Measurements from ENCODE around the gene PAFAH2.

Gene PAFAH2

DNA sequence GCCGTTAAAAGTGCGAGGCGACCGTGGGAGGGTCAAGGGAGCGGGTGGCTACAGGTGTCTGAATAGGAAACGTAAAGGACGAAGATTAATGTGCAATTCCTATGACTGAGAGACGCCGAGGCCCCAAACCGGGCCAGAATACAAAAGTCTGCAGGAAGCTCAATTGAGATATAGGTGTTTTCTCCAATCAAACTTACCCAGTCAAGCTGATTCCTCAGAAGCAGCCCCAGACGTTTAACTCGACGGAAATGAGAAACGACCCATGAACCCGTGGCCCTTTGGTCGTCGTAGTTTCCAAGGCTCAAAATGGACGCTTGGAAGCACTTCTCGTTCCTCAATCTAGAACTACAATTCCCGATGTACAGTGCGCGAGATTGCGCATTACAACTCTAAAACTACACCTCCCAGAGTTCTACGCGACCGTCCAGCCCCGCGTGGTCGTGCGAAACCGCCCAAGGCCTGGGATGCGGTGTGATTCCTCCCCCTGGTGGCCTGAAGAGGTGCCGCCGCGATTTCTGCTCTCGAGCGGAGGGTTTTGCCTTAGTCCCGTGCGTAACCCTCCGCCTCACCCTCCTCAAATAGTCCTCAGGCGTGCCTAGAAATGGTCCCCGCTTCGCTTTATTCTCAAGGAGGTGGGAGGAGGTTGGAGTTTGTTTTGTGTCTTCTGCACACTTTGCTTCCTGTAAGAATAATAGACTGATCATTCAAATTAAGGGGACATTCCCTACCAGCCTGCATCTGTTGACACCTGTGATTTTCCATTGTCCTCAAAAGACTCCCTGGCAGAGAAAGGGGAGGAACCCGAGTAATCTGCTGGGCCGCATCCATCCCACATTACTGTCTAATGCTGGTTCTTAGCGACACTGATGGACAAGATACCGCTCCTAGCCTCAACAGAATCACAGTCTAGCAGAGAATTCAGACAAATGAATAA lies at the start of gene PAFAH2:
Gene PAFAH2 (minus strand): TSS at position 236 of the 934 bp plus-strand sequence. CDS start 7,247 bp downstream, outside the sequence.
- DNase-seq (ENCODE audit: low read depth, low spot score): peak; percentile 89

DNA sequence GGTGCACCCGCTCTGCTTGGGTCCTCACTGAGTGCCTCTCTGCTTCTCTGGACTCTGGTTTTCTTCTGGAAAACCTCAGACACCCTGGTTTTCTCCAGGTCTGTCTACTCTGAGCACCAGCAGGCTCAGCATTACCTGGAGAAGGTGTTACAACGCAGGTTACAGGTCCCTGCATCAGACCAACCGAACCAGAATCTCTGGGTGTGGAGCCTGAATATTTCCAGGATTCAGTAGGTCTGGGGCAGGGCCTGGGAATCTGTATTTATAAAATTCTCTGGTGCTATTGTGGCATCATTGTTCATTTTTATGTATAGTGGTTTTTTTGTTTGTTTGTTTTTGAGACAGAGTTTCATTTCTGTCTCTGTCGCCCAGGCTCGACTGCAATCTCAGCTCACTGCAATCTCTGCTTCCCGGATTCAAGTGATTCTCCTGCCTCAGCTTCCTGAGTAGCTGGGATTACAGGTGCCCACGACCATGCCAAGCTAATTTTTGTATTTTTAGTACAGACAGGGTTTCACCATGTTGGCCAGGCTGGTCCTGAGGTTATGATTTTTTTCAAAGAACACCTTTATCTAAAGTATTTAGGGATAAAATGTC lies 49.5 kb upstream of the PAFAH2 start:
- DNase-seq (ENCODE audit: low read depth, low spot score): no peak

DNA sequence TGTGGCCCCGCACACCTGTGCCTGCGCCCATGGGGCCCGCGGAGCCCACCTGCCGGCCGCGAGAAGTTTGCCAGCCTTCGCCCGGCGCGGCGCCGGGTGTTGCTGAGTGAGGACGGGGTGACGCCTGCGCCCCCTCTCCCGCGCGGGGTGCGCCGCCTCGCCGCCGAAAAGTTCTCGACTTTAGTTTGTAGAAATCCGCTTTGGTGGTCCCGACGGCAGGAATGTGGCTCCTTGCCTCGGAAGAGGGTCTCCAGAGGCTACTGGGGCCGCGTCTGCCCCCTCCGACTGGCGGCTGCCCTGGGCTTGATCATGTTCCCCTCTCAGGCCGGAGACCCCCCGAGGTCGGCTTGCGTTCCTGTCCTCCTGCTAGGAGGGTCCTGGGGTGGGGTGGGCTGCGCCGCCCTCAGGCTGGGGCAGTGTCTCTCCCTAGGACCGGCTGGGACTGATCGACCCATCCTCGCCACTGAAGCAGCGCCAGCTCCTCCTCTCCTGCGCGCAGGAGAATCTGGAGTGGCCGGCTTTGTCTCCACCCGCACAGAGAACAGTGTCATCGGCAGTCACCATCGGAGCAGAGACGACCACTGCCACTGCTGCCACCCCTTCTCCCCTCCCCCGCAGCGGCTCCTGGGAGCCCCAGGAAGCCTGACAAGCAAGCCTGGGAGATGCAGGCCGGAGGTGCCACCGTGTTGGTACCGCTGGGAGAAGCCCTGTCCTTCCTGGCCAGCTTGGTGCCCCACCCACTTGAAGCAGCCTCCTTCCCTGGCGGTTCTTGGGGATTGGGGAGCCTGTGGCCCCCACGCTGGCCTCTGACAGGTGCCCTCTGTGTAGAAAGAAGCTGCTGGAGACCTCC lies 48.6 kb upstream of the PAFAH2 start:
- DNase-seq (ENCODE audit: low read depth, low spot score): no peak

DNA sequence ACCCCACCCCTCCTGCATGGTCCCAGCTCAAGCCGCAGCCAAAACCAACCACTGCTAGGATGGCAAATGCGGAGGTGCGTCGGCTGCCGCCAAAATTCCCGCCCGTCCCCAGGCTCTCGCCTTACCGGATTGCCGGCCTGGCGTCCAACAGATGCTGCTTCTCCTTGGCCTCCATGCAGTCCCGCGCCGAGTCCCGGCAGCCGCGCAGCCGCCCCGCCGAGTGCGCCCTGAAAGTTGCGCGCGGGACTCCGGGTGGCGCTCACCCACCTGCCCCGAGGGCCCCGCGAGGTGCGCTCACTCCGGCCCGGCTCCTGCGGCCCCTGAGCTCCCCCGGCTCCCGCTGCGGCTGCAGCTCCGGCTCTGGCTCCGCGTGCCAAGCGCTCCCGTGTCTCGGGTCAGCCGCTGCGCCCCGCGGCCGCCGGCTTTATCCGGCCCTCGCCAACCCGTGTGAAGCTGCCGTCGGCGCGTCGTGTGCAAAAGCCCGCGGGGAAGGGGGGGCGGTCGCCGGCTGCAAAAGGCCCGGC lies 47.9 kb upstream of the PAFAH2 start, which contains the start of gene SLC30A2:
Gene SLC30A2 (minus strand): TSS at position 397 of the 524 bp plus-strand sequence. CDS start 222 bp downstream, at position 175.
- no peak for DNase-seq (ENCODE audit: low read depth, low spot score)

DNA sequence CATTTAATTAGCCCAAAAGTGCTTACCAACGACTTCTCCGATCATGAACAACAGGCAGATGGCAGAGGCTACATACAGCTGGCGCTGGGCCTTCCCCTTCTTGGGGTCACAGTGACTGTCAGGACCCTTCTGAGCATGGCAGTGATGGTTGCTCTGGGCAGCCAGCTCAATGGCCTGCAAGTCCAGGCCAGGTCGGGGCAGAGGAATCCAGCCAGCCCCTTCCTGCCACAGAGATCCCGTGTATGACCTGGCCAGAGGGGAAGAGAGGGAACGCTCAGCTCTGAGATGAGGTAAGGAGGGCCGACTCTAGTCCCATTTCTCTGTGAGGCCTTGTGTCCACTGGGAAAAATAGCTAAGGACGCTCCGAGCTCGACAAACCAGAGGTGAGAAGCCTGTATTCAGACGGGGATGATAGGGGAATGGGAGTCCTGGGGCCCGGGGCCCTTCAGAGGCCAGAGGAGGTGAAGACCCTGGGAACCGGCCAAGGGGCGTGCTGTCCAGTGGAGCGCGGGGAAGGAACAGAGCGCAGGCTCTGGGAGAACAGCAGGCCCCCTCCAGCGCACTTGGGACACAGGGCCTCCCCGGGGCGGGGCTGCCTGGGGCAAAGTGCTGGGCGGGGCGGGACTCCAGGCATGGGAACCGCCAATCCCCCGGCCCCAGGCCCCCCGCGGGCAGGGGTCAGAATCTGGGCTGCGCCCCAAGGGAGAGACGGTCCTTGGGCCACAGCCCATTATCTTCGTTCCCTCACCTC lies 47.3 kb upstream of the PAFAH2 start:
- no peak for DNase-seq (ENCODE audit: low read depth, low spot score)

DNA sequence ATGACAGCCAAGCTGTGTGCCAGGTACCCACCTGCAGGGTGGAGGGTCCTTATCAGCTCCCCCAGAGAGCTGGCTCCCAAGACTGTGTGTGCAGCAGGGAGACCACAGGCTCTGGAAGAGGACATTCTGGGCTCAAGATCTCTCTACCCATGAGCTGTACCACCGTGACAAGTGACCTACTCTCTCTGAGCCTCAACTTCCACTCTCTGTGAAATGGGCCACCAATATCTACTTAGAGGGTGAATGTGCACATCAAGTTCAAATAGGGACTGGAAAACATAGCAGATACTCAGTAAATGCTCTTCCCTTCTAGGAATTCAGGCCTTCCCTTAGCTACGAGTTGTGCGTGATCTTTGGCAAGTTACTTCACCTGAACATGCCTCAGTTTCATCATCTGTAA lies 46.6 kb upstream of the PAFAH2 start:
- no peak for DNase-seq (ENCODE audit: low read depth, low spot score)

DNA sequence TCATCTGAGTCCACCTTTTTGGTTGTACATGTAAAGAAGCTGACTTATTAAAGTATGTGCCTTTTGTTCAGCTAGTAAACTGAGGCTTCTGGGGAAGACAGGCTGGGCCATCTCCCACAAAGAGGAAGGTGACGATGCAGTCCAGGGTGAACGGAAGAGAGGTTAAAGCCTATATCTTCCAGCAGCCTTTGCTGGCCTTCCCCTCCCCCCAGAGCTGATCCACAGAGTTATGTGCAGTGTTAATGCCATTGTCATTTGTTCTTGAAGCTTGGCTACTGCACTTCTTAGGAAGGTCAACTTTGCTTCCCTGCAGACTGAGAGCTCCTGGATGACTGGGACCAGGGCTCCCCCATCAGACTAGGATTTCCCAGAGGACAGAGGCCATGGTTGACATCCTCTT lies 45.9 kb upstream of the PAFAH2 start:
- no peak for DNase-seq (ENCODE audit: low read depth, low spot score)

DNA sequence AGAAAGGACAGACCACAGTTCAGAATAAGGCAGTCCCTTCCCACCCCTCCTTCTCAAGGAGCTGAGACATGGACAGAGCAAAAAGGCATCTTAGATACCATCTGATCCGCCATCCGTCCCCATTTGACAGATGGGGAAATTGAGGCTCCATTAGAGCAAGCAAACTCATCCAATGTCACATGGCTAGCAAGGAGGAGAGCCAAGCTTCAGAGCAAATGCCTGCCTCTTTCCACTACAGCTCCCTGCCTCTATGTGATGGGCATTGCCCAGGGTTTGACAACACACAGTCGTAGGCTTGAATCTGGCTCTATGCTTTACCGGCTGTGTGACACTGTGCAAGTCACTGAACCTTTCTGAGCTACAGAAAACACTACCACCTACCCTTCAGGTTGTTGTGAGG lies 44.1 kb upstream of the PAFAH2 start:
- DNase-seq (ENCODE audit: low read depth, low spot score): no peak

DNA sequence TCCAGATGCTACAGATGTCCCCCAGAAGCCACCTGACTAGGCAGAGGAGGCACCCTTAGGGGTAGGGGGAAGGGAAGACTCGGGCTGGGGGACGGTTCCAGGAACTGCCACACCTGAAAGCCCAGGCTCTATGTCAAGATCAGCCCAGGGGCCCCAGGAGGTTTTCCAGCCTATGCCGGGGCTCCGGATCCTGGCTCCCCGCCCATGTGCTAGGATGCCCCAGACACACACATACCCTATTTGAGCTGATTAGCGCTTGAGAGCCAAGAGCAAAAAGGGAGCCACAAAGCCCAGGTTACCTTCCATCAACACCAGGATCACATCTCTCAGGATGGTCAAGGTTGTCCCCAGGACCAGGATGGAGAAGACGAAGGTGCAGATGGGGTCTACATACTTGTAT lies 43.5 kb upstream of the PAFAH2 start:
- no peak for DNase-seq (ENCODE audit: low read depth, low spot score)

DNA sequence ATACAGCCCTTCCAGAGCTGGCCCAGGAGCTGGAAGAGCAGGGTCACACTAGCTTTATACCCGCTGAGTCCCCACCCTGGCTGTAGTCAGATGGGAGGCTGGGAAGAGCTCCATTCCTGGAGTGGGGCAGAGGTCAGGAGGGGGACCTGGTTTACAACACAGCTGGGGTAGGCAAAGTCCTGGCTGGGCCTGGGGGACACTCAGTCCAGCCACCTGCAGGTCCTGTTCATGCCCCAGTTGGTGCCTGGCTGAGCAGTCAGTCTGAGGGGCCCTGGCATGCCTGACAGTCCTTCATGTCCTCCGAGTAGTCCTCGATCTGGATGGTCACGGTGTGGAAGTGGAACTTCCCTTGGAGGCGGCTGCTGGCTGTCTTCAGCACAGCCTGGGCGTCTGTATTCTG lies 41.0 kb upstream of the PAFAH2 start:
- DNase-seq (ENCODE audit: low read depth, low spot score): no peak

DNA sequence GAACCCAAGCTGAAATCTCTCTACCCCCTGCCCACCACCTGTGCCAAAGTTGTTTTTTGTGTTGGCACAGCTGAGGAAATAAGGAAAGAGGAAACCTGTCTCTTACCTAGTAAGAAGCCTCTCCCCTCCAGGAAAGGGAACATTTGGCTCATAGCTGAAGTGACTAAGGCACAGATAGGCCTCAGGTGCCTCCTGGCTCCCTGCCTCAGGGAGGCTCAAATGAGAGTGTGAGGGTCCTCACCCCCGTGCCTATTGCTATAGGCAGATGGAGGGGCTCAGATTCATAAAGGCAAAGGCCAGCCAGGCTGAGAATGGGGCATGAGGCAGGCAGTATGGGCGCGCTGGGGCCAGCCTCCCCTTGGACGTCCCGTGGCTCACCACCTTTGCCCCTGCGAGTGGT lies 40.6 kb upstream of the PAFAH2 start:
- DNase-seq (ENCODE audit: low read depth, low spot score): no peak

DNA sequence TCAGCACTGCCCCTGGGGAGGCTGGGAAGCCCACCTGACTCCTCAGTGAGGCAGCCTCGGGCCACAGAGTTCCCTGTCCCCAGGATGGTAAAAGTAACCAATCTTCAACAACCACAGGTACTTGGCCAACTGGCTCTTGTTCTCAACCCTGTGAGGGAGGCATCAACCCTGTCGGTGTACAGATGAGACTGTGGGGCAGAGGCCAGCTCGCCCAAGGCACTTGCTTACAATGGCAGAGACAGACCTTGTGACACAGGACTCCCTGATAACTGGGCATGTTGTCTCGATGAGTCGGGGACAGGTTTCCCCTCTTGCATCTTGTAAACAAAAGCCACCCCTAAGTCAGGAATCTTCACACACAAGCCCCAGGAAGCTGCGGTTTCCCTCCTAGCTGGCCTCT lies 40.0 kb upstream of the PAFAH2 start:
- DNase-seq (ENCODE audit: low read depth, low spot score): no peak

DNA sequence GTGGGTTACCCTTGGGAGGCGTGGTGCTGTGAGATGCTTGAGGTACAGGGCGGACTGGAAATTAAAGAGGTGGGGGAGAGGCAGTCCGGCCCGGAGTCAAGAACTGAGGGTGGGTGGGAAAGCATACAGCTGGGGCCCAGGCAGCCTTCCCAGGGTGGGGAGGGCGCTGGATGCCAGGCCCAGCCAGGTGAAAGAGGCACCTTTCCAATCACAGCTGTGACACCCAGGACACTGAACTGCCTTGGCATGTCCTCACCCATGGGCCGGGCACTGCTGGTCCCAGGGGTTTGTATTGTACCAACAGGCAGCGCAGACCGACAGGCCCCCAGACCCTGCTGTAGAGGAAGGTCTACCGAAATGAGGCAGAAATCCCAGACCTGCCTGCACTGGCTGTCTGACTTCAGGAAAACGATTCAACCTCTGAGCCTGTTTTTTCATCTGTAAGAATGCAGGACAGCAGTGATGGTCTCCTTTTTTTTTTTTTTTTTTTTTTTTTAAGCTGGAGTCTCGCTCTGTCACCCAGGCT lies 39.0 kb upstream of the PAFAH2 start:
- no peak for DNase-seq (ENCODE audit: low read depth, low spot score)

DNA sequence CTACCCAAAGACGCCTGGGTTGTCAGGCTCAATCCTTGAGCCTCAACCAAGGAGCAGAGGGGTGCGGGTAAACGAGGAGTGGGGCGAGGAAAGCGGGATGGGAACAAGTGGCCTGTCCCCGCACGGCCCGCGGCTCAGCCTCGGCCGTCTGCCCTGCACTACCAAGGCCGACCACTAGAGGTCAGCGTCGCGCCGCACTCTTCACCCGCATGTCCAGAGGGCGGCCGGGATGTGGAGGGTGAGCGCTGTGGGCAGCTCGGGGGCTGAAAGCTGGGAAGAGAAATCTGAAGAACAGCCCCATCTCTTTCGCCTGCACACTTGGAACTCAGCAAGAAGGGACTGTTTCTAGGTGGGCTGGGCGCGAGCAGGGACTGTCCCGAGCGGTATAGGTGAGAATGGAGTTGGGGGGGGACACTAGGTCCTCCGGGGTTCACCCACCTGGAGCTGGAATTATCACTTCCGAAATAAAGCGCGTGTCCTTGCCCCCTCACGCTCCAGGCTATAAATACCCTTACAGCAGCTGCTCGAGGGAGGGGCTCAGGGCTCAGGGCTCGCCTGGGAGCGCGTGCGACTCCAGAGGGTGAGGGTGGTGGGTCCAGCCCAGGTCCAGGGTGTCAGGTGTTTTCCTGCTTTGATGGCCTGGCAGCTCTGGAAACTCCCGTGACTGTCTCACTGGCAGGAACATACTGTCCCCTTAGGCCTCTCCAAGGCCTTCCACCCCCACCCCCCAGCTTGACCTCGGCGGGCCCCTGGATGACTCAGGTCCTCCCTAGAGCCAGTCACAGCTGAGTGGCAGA lies 38.3 kb upstream of the PAFAH2 start:
- DNase-seq (ENCODE audit: low read depth, low spot score): peak; percentile 57

DNA sequence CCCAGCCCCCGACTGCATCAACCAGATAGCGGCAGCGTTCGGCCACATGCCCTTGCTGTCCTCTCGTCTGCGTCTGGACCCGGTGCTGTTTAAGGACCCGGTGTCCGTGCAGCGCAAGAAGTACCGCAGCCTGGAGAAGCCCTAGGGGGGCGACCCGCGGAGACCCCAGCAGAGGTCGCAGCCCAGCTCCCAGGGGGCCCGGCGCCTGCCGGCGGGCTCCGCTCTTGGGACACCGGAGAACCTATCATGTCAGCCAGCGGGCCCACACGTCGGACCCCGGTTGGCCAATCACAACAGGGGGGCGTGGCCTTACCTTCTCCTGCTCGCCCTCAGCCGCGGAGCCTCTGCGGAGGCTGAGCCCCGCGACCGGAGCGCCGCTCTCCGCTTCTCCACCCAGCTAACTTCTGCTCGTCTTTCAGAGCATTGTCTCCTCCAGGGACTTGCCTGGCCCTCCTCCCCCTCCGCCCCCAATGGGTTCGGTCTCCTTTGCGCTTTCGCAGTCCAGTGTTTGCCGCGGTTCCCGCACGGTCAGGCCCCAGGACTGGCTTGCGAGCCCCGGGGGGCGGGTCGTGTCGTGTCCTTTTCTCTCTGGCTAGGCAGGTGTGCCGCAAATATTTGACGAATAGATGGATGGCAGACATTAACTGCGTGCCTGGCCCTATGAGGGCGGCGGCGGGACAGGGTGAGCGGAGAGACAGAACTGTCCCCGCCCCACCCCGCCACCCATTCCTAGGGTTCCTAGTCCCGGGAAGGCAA lies 37.5 kb upstream of the PAFAH2 start:
- DNase-seq (ENCODE audit: low read depth, low spot score): peak; percentile 86

DNA sequence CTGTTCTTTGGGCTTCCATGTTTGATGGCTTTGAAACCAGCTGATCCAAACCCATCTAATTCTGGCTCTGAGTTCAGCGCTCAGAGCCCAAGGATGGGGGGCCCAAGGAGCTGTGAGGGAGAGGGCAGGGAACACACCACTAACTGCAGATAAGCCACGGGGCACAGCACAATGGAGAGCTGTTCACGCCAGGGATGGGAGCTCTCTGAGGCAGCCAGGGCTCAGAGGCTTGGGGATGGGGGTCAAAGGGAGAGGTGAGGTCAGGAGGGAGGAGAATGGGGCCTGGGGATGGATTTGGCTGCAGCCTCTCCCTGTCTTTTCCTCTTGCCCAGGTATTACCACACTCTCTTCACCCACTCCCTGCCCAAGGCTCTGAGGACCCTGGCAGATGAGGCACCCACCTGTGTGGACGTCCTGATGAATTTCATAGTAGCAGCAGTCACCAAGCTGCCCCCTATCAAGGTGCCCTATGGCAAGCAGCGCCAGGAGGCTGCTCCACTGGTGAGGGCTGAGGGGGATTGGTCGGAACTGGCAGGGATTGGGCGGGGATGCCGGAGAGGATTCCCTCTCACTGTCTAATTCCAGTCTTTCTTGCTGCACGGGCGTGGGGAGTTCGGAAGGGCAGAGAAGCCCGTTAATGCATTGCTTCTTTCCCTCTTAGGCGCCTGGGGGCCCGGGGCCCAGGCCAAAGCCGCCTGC lies 36.8 kb upstream of the PAFAH2 start:
- DNase-seq (ENCODE audit: low read depth, low spot score): no peak

DNA sequence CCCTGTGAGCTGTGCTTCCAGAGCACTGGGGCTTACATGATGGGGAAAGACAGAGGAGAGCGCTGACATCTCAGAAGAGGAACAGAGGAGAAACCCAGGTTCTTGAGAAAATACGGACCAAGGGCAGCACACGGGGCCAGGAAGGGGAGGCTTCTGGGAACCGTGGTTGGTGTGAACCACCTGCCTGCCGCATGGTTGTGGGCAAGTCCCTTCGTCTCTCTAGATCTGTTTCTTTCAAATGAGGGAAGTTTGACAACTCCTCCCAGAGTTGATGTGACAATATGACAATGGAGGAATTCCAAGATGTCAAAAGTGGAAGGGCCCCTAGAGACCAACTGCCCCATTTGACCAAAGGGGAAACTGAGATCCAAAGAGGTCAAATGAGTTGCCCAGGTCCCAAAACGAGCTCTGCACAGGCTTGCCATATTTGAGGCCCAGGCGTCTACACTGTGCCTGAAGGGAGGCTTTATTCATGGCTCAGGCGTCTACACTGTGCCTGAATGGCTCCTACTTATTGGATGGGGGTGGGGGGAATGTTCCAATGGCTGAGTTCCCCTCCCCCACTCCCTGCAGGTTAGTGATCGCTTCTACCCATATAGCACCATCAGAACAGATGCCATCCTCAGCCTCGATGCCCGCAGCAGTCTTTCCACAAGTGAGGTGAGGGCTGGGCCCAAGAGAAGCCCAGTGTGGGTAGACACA lies 34.9 kb upstream of the PAFAH2 start:
- no peak for DNase-seq (ENCODE audit: low read depth, low spot score)

DNA sequence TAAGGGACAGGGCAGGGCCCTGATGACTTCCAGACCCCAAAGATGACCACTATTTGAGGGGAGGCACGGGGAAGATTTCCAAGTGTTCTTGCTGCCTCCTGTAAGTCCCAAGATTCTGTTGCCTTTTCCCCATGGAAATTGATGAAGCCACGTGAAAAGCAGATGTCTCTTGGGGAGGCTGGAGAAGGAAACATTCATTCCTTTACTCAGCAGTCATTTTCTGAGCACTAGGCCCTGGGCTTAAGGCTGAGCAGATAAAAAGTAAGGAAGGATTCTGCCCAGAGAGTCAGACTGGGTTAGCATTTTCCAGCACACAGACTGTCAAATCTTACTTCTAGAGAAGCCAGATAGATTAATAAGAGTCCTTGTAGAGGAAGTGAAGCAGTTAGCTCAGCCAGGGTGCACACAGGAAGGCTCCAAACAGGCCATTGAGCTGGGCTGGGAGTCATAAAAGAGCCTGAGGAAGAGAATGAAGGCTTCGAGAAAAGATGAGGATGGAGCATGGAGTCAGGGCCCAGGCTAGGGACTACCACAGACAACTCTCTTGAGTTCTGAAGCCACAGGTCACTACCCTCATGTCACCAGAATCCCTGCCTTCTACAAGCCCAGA lies 33.9 kb upstream of the PAFAH2 start:
- DNase-seq (ENCODE audit: low read depth, low spot score): no peak
